HepG2 (cell line): ENCODE measurements around the gene DNMBP. TPM values are rescaled to one million over a fixed set of nuclear protein-coding genes. Genes with fewer than 3 reads are reported as not detected.
A peak's percentile ranks its signal among the peaks of the same experiment; 100 is the strongest.

Experiments used
- ATF7-NPFF ChIP-seq: sonication (generic); formaldehyde crosslinking; IDR thresholded peaks from 2 replicates; pipeline ENCODE4 v1.8.1; 2023; ENCODE audit warnings: mild to moderate bottlenecking, low read depth, missing genetic modification reagents, moderate library complexity
- CENPT ChIP-seq: sonication (generic); formaldehyde crosslinking; IDR thresholded peaks from 2 replicates; pipeline ENCODE4 v1.8.0; 2022; ENCODE audit warnings: low read depth, mild to moderate bottlenecking, moderate library complexity, missing genetic modification reagents
- EEA1 ChIP-seq: sonication (generic); formaldehyde crosslinking; IDR thresholded peaks from 2 replicates; pipeline ENCODE4 v1.5.1; 2020; ENCODE audit warnings: mild to moderate bottlenecking, missing genetic modification reagents, borderline replicate concordance
- HOXA5 ChIP-seq: sonication (generic); formaldehyde crosslinking; IDR thresholded peaks from 2 replicates; pipeline ENCODE4 v1.4.0; 2020; ENCODE audit warnings: missing genetic modification reagents
- NFYB ChIP-seq: sonication (generic); formaldehyde crosslinking; IDR thresholded peaks from 2 replicates; pipeline ENCODE4 v1.4.0; 2020; ENCODE audit warnings: missing genetic modification reagents
- THAP11 ChIP-seq: IDR thresholded peaks from 2 replicates; pipeline ENCODE4 v1.6.1; 2016; ENCODE audit warnings: missing biosample characterization, missing genetic modification reagents
- ZKSCAN1 ChIP-seq: fragments of 150-350 bp; IDR thresholded peaks from 2 replicates; pipeline ENCODE4 v1.6.1; 2014; ENCODE audit warnings: low read length
- ZNF678 ChIP-seq: sonication (generic); formaldehyde crosslinking; IDR thresholded peaks from 2 replicates; pipeline ENCODE4 v1.4.0; 2020; ENCODE audit warnings: mild to moderate bottlenecking, missing genetic modification reagents
- polyA plus RNA-seq, 8 experiments: library from polyadenylated mRNA; depleted of rRNA in 3 of 8; stranded (reverse) in 7 of 8; unstranded in 1 of 8; fragments of >200 nt; fragmentation: Illumina TruSeq in 4 of 8; extraction: Trizol in 4 of 8; gene quantifications; 2 replicates each; pipeline versions ENCODE4 v1.2.1 to v1.2.3, GENCODE V29; 2011 to 2016; ENCODE audit warnings: low read depth in 4 of 8, missing spikeins in 1 of 8, mixed read lengths in 1 of 8; ENCODE audit not compliant: insufficient read depth in 1 of 8
- total RNA-seq, 5 experiments: library from RNA; depleted of rRNA; stranded (reverse); fragments of >200 nt; fragmentation: Illumina TruSeq; extraction: Trizol; gene quantifications; 2 replicates each; pipeline ENCODE4 v1.2.3, GENCODE V29; 2016; ENCODE audit warnings: low read depth in 1 of 5
- TF ChIP-seq, protein P1 (sequence below): sonication (generic); formaldehyde crosslinking; conservative IDR thresholded peaks from 2 replicates; pipeline ENCODE4 v1.4.0; 2020; ENCODE audit warnings: mild to moderate bottlenecking, missing genetic modification reagents, moderate library complexity
- TF ChIP-seq, protein P2 (sequence below): IDR thresholded peaks from 2 replicates; pipeline ENCODE4 v1.6.1; 2016; ENCODE audit warnings: low read depth, missing genetic modification reagents, missing compliant biosample characterization
- TF ChIP-seq, protein P3 (sequence below): sonication (generic); formaldehyde crosslinking; IDR thresholded peaks from 2 replicates; pipeline ENCODE4 v1.5.1; 2020; ENCODE audit warnings: missing genetic modification reagents, mild to moderate bottlenecking, borderline replicate concordance
- TF ChIP-seq, protein P4 (sequence below): sonication (generic); formaldehyde crosslinking; IDR thresholded peaks from 2 replicates; pipeline ENCODE4 v1.4.0; 2020; ENCODE audit warnings: missing genetic modification reagents
- TF ChIP-seq, protein P5 (sequence below): sonication (generic); formaldehyde crosslinking; IDR thresholded peaks from 2 replicates; pipeline ENCODE4 v1.5.0; 2020; ENCODE audit warnings: mild to moderate bottlenecking, missing genetic modification reagents

The DNMBP gene
- total and polyA plus RNA-seq, 2 of the 13 experiments (the other 11 are each of a cell fraction or from before 2014, with no cell fraction given), result 3.6 to 6.3 TPM

DNA sequence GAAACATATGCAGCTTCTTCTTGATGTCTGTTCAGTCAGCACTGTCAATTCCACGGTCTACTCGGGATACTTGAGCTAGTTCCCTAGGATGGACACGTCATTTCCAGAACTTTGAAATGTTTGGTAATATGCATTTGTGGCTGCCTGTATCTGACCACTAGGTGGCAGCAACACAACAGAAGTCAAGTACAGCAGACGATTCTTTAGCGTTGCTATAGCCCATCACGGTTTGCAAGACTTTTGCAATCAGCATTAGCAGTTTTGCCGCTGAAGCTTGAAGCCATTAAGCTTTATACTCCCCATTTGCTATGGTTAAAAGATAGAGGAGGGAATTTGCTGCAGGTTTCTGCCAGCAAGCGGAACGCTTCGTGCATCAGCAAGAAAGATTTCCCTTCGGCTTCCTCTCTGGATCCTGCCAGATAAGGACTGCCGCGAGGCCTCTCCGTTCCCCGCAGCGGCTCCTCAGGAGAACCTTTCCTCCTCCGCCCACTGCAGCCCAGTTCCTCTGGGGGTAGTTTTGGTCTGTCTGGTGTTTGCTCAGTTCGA is 163.8 kb downstream of the DNMBP start (continued):
- TF ChIP-seq, protein P1, sequence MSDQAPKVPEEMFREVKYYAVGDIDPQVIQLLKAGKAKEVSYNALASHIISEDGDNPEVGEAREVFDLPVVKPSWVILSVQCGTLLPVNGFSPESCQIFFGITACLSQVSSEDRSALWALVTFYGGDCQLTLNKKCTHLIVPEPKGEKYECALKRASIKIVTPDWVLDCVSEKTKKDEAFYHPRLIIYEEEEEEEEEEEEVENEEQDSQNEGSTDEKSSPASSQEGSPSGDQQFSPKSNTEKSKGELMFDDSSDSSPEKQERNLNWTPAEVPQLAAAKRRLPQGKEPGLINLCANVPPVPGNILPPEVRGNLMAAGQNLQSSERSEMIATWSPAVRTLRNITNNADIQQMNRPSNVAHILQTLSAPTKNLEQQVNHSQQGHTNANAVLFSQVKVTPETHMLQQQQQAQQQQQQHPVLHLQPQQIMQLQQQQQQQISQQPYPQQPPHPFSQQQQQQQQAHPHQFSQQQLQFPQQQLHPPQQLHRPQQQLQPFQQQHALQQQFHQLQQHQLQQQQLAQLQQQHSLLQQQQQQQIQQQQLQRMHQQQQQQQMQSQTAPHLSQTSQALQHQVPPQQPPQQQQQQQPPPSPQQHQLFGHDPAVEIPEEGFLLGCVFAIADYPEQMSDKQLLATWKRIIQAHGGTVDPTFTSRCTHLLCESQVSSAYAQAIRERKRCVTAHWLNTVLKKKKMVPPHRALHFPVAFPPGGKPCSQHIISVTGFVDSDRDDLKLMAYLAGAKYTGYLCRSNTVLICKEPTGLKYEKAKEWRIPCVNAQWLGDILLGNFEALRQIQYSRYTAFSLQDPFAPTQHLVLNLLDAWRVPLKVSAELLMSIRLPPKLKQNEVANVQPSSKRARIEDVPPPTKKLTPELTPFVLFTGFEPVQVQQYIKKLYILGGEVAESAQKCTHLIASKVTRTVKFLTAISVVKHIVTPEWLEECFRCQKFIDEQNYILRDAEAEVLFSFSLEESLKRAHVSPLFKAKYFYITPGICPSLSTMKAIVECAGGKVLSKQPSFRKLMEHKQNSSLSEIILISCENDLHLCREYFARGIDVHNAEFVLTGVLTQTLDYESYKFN (CRISPR knock-in tag), result no peak
- TF ChIP-seq CENPT (CRISPR knock-in tag), result no peak
- TF ChIP-seq, protein P2, sequence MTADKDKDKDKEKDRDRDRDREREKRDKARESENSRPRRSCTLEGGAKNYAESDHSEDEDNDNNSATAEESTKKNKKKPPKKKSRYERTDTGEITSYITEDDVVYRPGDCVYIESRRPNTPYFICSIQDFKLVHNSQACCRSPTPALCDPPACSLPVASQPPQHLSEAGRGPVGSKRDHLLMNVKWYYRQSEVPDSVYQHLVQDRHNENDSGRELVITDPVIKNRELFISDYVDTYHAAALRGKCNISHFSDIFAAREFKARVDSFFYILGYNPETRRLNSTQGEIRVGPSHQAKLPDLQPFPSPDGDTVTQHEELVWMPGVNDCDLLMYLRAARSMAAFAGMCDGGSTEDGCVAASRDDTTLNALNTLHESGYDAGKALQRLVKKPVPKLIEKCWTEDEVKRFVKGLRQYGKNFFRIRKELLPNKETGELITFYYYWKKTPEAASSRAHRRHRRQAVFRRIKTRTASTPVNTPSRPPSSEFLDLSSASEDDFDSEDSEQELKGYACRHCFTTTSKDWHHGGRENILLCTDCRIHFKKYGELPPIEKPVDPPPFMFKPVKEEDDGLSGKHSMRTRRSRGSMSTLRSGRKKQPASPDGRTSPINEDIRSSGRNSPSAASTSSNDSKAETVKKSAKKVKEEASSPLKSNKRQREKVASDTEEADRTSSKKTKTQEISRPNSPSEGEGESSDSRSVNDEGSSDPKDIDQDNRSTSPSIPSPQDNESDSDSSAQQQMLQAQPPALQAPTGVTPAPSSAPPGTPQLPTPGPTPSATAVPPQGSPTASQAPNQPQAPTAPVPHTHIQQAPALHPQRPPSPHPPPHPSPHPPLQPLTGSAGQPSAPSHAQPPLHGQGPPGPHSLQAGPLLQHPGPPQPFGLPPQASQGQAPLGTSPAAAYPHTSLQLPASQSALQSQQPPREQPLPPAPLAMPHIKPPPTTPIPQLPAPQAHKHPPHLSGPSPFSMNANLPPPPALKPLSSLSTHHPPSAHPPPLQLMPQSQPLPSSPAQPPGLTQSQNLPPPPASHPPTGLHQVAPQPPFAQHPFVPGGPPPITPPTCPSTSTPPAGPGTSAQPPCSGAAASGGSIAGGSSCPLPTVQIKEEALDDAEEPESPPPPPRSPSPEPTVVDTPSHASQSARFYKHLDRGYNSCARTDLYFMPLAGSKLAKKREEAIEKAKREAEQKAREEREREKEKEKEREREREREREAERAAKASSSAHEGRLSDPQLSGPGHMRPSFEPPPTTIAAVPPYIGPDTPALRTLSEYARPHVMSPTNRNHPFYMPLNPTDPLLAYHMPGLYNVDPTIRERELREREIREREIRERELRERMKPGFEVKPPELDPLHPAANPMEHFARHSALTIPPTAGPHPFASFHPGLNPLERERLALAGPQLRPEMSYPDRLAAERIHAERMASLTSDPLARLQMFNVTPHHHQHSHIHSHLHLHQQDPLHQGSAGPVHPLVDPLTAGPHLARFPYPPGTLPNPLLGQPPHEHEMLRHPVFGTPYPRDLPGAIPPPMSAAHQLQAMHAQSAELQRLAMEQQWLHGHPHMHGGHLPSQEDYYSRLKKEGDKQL, result no peak
- TF ChIP-seq, protein P3, sequence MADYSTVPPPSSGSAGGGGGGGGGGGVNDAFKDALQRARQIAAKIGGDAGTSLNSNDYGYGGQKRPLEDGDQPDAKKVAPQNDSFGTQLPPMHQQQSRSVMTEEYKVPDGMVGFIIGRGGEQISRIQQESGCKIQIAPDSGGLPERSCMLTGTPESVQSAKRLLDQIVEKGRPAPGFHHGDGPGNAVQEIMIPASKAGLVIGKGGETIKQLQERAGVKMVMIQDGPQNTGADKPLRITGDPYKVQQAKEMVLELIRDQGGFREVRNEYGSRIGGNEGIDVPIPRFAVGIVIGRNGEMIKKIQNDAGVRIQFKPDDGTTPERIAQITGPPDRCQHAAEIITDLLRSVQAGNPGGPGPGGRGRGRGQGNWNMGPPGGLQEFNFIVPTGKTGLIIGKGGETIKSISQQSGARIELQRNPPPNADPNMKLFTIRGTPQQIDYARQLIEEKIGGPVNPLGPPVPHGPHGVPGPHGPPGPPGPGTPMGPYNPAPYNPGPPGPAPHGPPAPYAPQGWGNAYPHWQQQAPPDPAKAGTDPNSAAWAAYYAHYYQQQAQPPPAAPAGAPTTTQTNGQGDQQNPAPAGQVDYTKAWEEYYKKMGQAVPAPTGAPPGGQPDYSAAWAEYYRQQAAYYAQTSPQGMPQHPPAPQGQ, result no peak
- TF ChIP-seq, protein P4, sequence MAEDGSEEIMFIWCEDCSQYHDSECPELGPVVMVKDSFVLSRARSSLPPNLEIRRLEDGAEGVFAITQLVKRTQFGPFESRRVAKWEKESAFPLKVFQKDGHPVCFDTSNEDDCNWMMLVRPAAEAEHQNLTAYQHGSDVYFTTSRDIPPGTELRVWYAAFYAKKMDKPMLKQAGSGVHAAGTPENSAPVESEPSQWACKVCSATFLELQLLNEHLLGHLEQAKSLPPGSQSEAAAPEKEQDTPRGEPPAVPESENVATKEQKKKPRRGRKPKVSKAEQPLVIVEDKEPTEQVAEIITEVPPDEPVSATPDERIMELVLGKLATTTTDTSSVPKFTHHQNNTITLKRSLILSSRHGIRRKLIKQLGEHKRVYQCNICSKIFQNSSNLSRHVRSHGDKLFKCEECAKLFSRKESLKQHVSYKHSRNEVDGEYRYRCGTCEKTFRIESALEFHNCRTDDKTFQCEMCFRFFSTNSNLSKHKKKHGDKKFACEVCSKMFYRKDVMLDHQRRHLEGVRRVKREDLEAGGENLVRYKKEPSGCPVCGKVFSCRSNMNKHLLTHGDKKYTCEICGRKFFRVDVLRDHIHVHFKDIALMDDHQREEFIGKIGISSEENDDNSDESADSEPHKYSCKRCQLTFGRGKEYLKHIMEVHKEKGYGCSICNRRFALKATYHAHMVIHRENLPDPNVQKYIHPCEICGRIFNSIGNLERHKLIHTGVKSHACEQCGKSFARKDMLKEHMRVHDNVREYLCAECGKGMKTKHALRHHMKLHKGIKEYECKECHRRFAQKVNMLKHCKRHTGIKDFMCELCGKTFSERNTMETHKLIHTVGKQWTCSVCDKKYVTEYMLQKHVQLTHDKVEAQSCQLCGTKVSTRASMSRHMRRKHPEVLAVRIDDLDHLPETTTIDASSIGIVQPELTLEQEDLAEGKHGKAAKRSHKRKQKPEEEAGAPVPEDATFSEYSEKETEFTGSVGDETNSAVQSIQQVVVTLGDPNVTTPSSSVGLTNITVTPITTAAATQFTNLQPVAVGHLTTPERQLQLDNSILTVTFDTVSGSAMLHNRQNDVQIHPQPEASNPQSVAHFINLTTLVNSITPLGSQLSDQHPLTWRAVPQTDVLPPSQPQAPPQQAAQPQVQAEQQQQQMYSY, result no peak
- TF ChIP-seq EEA1 (CRISPR knock-in tag), result no peak
- 0 out of 2 replicates have a peak, but pooled peaks have one; percentile 2 for TF ChIP-seq HOXA5 (CRISPR knock-in tag)
- TF ChIP-seq ZNF678 (CRISPR knock-in tag), result no peak
- TF ChIP-seq, protein P5, sequence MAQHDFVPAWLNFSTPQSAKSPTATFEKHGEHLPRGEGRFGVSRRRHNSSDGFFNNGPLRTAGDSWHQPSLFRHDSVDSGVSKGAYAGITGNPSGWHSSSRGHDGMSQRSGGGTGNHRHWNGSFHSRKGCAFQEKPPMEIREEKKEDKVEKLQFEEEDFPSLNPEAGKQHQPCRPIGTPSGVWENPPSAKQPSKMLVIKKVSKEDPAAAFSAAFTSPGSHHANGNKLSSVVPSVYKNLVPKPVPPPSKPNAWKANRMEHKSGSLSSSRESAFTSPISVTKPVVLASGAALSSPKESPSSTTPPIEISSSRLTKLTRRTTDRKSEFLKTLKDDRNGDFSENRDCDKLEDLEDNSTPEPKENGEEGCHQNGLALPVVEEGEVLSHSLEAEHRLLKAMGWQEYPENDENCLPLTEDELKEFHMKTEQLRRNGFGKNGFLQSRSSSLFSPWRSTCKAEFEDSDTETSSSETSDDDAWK (CRISPR knock-in tag), result no peak
- TF ChIP-seq ATF7-NPFF, result no peak
- peak; percentile 43; the same call in 1 of the 2 replicates for TF ChIP-seq THAP11 (CRISPR knock-in tag)
- no peak for TF ChIP-seq NFYB
- 0 out of 2 replicates have a peak, but pooled peaks have one; percentile 22 for TF ChIP-seq ZKSCAN1
